A673 (cell line): Measurements from ENCODE around the gene BTBD2. TPM values are rescaled to one million over a fixed set of nuclear protein-coding genes. Genes with fewer than 3 reads are reported as not detected.

Experiments used
- BruUV-seq: library from RNA; stranded (reverse); fragments of 400-500 nt; replicated peaks from 2 replicates; lab custom pipeline; 2021; lab: Mats Ljungman, UMichigan
- CTCF ChIA-PET: fragments of 300-600 bp; sonication (Branson Sonifier 250); formaldehyde crosslinking; loops from one replicate; lab custom pipeline; 2022; ENCODE audit warnings: antibody characterized with exemption; lab: Charles Lee
- POLR2A ChIA-PET: fragments of 300-600 bp; sonication (Branson Sonifier 250); formaldehyde crosslinking; loops from one replicate; lab custom pipeline; 2022; ENCODE audit warnings: antibody characterized with exemption; ENCODE audit not compliant: low non-redundant PET; lab: Charles Lee
- DNase-seq: peaks from one replicate; pipeline ENCODE4 v3.0.0-alpha.2; 2015; ENCODE audit warnings: low spot score
- H3K27ac ChIP-seq: fragments of 200-600 bp; sonication (generic); 2 replicates; pipeline ENCODE4 v1.5.1; 2016; ENCODE audit warnings: mixed run types, low read depth, mild to moderate bottlenecking, mixed read lengths, antibody characterized with exemption, low read length; ENCODE audit not compliant: poor library complexity, severe bottlenecking
- H3K27me3 ChIP-seq: fragments of 200-600 bp; sonication (generic); replicated peaks from 2 replicates; pipeline ENCODE4 v1.6.1; 2017; ENCODE audit warnings: mixed run types, low read depth, mild to moderate bottlenecking, mixed read lengths, antibody characterized with exemption, low read length; ENCODE audit not compliant: insufficient read depth, poor library complexity
- H3K36me3 ChIP-seq: fragments of 200-600 bp; sonication (generic); 2 replicates; pipeline ENCODE4 v1.6.1; 2016; ENCODE audit warnings: mixed run types, mild to moderate bottlenecking, mixed read lengths, antibody characterized with exemption, low read length; ENCODE audit not compliant: insufficient read depth, poor library complexity, severe bottlenecking
- H3K4me1 ChIP-seq: fragments of 200-600 bp; sonication (generic); 2 replicates; pipeline ENCODE4 v1.6.1; 2017; ENCODE audit warnings: mixed run types, mild to moderate bottlenecking, mixed read lengths, antibody characterized with exemption, low read length; ENCODE audit not compliant: insufficient read depth, poor library complexity, severe bottlenecking
- H3K4me3 ChIP-seq: fragments of 200-600 bp; sonication (generic); 2 replicates; pipeline ENCODE4 v1.5.1; 2016; ENCODE audit warnings: low read depth, mixed run types, mild to moderate bottlenecking, mixed read lengths, low read length; ENCODE audit not compliant: poor library complexity, severe bottlenecking
- H3K9me3 ChIP-seq: fragments of 200-600 bp; sonication (generic); 2 replicates; pipeline ENCODE4 v1.6.1; 2016; ENCODE audit warnings: mixed run types, low read depth, mild to moderate bottlenecking, mixed read lengths, antibody characterized with exemption, low read length; ENCODE audit not compliant: poor library complexity, severe bottlenecking
- EZH2 ChIP-seq: fragments of 200-600 bp; sonication (generic); IDR thresholded peaks from 2 replicates; pipeline ENCODE4 v1.6.1; 2017; ENCODE audit warnings: borderline replicate concordance, low read depth, mild to moderate bottlenecking, mixed read lengths, antibody characterized with exemption, low read length; ENCODE audit not compliant: poor library complexity, severe bottlenecking
- intact Hi-C: fragments of 100-400 bp; cut with micrococcal nuclease; formaldehyde crosslinking; loops from one replicate; pipeline ENCODE4 v1.10.0; 2022; ENCODE audit not compliant: unreplicated experiment
- total RNA-seq: library from RNA; stranded (reverse); gene quantifications from 2 replicates; pipeline ENCODE4 v1.2.3, GENCODE V29; 2021
- TF ChIP-seq, protein P1 (sequence below): fragments of 300-800, 200-600 bp; sonication (generic); conservative IDR thresholded peaks from 2 replicates; pipeline ENCODE4 v1.5.1; 2017; ENCODE audit warnings: low read depth, mild to moderate bottlenecking, antibody characterized with exemption, low read length, moderate library complexity, mixed read lengths

The BTBD2 gene
- total RNA-seq, 1 experiment from 2014 or later = 91.7 TPM

DNA sequence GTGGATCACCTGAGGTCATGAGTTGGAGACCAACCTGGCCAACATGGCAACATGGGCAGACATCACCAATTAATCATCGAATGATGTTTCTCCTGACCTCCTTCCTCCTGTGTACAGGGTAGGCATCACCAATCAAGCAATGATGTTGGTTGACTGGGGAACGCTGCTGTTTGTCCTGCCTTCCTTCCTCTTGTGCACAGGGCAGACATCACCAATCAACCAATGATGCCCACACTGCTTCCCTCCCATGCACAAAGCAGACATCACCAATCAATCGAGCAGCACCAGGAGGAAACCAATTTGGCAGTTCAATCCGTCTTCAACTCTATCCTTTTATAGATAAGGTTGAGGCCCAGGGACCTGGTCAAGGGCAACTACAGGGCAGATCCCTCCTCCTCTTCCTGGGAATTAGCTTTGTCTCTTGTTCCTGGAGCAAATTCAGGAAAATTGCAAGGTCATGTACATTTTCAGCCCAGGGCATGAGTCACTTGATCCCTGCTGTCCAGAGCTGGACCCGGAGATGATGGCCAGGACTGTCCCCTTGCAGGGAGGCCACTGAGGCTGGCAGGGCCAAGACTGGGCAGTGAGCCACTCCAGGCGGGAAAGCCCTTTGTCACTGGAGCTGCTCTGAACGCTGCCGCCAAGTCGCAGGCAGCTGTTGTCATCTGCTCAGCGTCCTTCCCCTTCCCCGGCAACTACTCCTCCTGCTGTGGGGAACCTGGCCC lies 79.9 kb downstream of the BTBD2 start:
- peak; percentile 51 for DNase-seq
- CTCF ChIA-PET = no interaction called here
- intact Hi-C loops = no loop called here

More for the DNA sequence above, 79.9 kb downstream of the BTBD2 start:
- TF ChIP-seq, protein P1, sequence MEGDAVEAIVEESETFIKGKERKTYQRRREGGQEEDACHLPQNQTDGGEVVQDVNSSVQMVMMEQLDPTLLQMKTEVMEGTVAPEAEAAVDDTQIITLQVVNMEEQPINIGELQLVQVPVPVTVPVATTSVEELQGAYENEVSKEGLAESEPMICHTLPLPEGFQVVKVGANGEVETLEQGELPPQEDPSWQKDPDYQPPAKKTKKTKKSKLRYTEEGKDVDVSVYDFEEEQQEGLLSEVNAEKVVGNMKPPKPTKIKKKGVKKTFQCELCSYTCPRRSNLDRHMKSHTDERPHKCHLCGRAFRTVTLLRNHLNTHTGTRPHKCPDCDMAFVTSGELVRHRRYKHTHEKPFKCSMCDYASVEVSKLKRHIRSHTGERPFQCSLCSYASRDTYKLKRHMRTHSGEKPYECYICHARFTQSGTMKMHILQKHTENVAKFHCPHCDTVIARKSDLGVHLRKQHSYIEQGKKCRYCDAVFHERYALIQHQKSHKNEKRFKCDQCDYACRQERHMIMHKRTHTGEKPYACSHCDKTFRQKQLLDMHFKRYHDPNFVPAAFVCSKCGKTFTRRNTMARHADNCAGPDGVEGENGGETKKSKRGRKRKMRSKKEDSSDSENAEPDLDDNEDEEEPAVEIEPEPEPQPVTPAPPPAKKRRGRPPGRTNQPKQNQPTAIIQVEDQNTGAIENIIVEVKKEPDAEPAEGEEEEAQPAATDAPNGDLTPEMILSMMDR = no peak
- no peak for TF ChIP-seq EZH2
- no TSS peak for BruUV-seq
- Histone ChIP-seq H3K9me3 (peaks cover 3% of the 10 kb centered on the region), H3K27me3 (no peaks in the 10 kb centered on the region), H3K36me3 (no peaks in the 10 kb centered on the region), H3K4me3 (no peak overlapping the region), H3K27ac (no peak overlapping the region), H3K4me1 (peaks cover 18% of the 10 kb centered on the region)
- POLR2A ChIA-PET = no interaction called here

Other genes with a start within 250 kb of the BTBD2 start
- 8.7 and 10.7 TPM in 2 replicates for gene ATP8B3, start 203.4 kb downstream of the BTBD2 start, total RNA-seq
- gene REXO1, start 167.2 kb downstream of the BTBD2 start, total RNA-seq = 50.6 and 53.0 TPM in 2 replicates
- 46.8 and 49.1 TPM in 2 replicates for gene KLF16, start 152.1 kb downstream of the BTBD2 start, total RNA-seq
- gene ABHD17A, start 130.2 kb downstream of the BTBD2 start, total RNA-seq = 56.9 and 60.0 TPM in 2 replicates
- gene ADAT3, start 110.3 kb downstream of the BTBD2 start, total RNA-seq = 14.1 and 18.0 TPM in 2 replicates
- 88.4 and 98.8 TPM in 2 replicates for gene SCAMP4, start 110.3 kb downstream of the BTBD2 start, total RNA-seq
- 108 and 118 TPM in 2 replicates for gene CSNK1G2, start 74.5 kb downstream of the BTBD2 start, total RNA-seq
- 106 and 107 TPM in 2 replicates for gene MKNK2, start 35.5 kb upstream of the BTBD2 start, total RNA-seq
- gene MOB3A, start 80.6 kb upstream of the BTBD2 start, total RNA-seq = 40.7 and 47.1 TPM in 2 replicates
- 1.6 and 2.5 TPM in 2 replicates for gene IZUMO4, start 81.2 kb upstream of the BTBD2 start, total RNA-seq
- gene AP3D1, start 135.9 kb upstream of the BTBD2 start, total RNA-seq = 148 and 154 TPM in 2 replicates
- 71.2 and 78.8 TPM in 2 replicates for gene DOT1L, start 148.2 kb upstream of the BTBD2 start, total RNA-seq
- gene PLEKHJ1, start 220.6 kb upstream of the BTBD2 start, total RNA-seq = 73.7 and 75.9 TPM in 2 replicates
- 186 and 187 TPM in 2 replicates for gene SF3A2, start 221.1 kb upstream of the BTBD2 start, total RNA-seq
- gene AMH, start 233.6 kb upstream of the BTBD2 start, total RNA-seq = 15.1 and 16.3 TPM in 2 replicates
- gene JSRP1, start 240.7 kb upstream of the BTBD2 start, total RNA-seq = 0.73 TPM in 1 of 2 replicates, not detected in the other